ENCODE results near the gene TOMM34. TPM values are rescaled to one million over a fixed set of nuclear protein-coding genes. Genes with fewer than 3 reads are reported as not detected.

The TOMM34 gene
- polyA plus RNA-seq, 1 of the 3 experiments (the other 2 are of a cell fraction): 40.5 TPM

- Histone ChIP-seq H3K4me3 (ENCODE audit: low read depth in 2 of 2, low read length in 1 of 2) (no peak overlapping the region), H3K4me1 (ENCODE audit: control insufficient read depth in 1 of 2, insufficient read depth in 2 of 2, low read depth in 1 of 2, low read length in 1 of 2) (no peaks in the 10 kb centered on the region), H3K9me3 (no peaks in the 10 kb centered on the region), H3K4me2 (no peak overlapping the region), H3K9ac (no peak overlapping the region), H3K27ac (ENCODE audit: low read depth in 2 of 2, low read length in 1 of 2) (no peak overlapping the region), H3K27me3 (ENCODE audit: insufficient read depth) (no peaks in the 10 kb centered on the region), H3K9me2 (no peaks in the 10 kb centered on the region), H3F3A (replicated peaks; ENCODE audit: insufficient read depth) (peaks cover 3% of the 10 kb centered on the region), H3K36me3 (replicated peaks in 1 of 2; ENCODE audit: control insufficient read depth in 1 of 2, insufficient read depth in 2 of 2, low read length in 1 of 2) (peaks cover 48 to 61% of the 10 kb centered on the region in 2 experiments), H3K79me2 (ENCODE audit: insufficient read depth) (no peaks in the 10 kb centered on the region), H2AFZ (ENCODE audit: low read depth) (no peak overlapping the region), H4K20me1 (ENCODE audit: insufficient read depth) (no peaks in the 10 kb centered on the region)
- CTCF ChIA-PET: interaction anchor here (1.1 to 1.3 kb wide), 2 partner anchors 117 to 315 kb away, joined by 3 read pairs; no protein-coding TSS in a partner anchor
- POLR2A ChIA-PET: no interaction called here
- TF ChIP-seq NFIC (IDR thresholded peaks at IDR 0.05; ENCODE audit: borderline replicate concordance) (no peak), FOSL2 (IDR thresholded peaks at IDR 0.05; ENCODE audit: borderline replicate concordance, low read depth) (no peak), IRF3 (IDR thresholded peaks at IDR 0.05; ENCODE audit: low read depth, low read length) (no peak), ELF1 (IDR thresholded peaks at IDR 0.05) (no peak), POLR2AphosphoS5 (IDR thresholded peaks at IDR 0.05; ENCODE audit: low read depth, low read length) (no peak), GABPA (IDR thresholded peaks at IDR 0.05; ENCODE audit: low read depth) (no peak), TAF1 (IDR thresholded peaks at IDR 0.05; ENCODE audit: borderline replicate concordance, low read depth, low read length) (no peak), USF1 (IDR thresholded peaks at IDR 0.05; ENCODE audit: borderline replicate concordance, low read depth) (no peak), JUND (IDR thresholded peaks at IDR 0.05) (no peak), MXI1 (IDR thresholded peaks at IDR 0.05; ENCODE audit: low read depth, low read length) (no peak), FOXJ3 (CRISPR knock-in tag; IDR thresholded peaks at IDR 0.05) (no peak)
- no peak for DNase-seq
- WGBS (ENCODE audit: low lambda C conversion rate): 83% methylated on average over 2 of the region's 2 CpGs
Measured at GRCh38 chr20:44979090-44979621, 19.0 kb upstream of the TOMM34 start.

GRCh38 chr20:44976698-44977097, 16.5 kb upstream of the TOMM34 start:
- WGBS (ENCODE audit: low lambda C conversion rate): 96% methylated on average over 4 of the region's 4 CpGs
- Histone ChIP-seq H3K9ac (no peak overlapping the region), H3K27me3 (ENCODE audit: insufficient read depth) (no peaks in the 10 kb centered on the region), H3K4me3 (ENCODE audit: low read depth in 2 of 2, low read length in 1 of 2) (no peak overlapping the region), H3K79me2 (ENCODE audit: insufficient read depth) (peaks cover under 1% of the 10 kb centered on the region; the same call in 1 of the 2 replicates), H3F3A (replicated peaks; ENCODE audit: insufficient read depth) (peaks cover 3% of the 10 kb centered on the region), H2AFZ (ENCODE audit: low read depth) (no peak overlapping the region), H3K9me2 (no peaks in the 10 kb centered on the region), H3K27ac (ENCODE audit: low read depth in 2 of 2, low read length in 1 of 2) (no peak overlapping the region), H3K36me3 (replicated peaks in 1 of 2; ENCODE audit: control insufficient read depth in 1 of 2, insufficient read depth in 2 of 2, low read length in 1 of 2) (peaks cover 38 to 76% of the 10 kb centered on the region in 2 experiments), H3K4me2 (no peak overlapping the region), H3K9me3 (no peaks in the 10 kb centered on the region), H3K4me1 (ENCODE audit: control insufficient read depth in 1 of 2, insufficient read depth in 2 of 2, low read depth in 1 of 2, low read length in 1 of 2) (no peaks in the 10 kb centered on the region), H4K20me1 (ENCODE audit: insufficient read depth) (no peaks in the 10 kb centered on the region)
- no peak for DNase-seq
- ChIA-PET CTCF (interaction anchor here (0.9 to 2.9 kb wide), 2 partner anchors 35 to 68 kb away, joined by 3 to 9 read pairs; no protein-coding TSS in a partner anchor), POLR2A (no interaction called here)
- TF ChIP-seq REST (IDR thresholded peaks at IDR 0.05; ENCODE audit: low read depth, low read length) (no peak), ZBTB33 (IDR thresholded peaks at IDR 0.05; ENCODE audit: borderline replicate concordance, low read depth) (no peak)

Measured in SK-N-SH (cell line).